ENCODE data around the gene IFFO2. TPM values are rescaled to one million over a fixed set of nuclear protein-coding genes. Genes with fewer than 3 reads are reported as not detected.

Gene IFFO2
- total and polyA plus RNA-seq, 2 of the 8 experiments (the other 6 are each of a cell fraction or from before 2014, with no cell fraction given) = 6.6 to 10.4 TPM

DNA sequence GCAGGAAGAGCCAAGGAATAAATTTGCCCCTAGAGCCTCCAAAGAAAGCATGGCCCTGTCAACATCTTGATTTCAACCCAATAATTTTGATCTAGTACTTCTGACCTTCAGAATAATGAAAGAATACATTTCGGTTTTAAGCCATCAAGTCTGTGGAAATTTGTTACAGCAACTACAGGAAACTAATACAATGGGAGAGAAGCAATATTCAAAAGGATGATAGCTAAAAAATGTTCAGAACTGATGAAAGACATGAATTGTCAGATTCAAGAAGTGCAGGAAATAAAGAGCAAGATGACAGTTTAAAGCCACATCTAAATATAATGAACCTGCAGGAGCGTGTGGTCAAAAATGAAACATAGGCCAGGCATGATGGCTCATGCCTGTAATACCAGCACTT is 24.8 kb upstream of the IFFO2 start:
- FAIRE-seq = no peak
- Histone ChIP-seq H3K4me2 (ENCODE audit: insufficient read depth in 1 of 2, low read depth in 2 of 2, low read length in 2 of 2) (no peak overlapping the region), H2BK5ac (ENCODE audit: low read depth, low read length) (no peak overlapping the region), H4K5ac (ENCODE audit: insufficient read length, low read depth, low read length) (no peak overlapping the region), H3K79me2 (ENCODE audit: control insufficient read depth in 1 of 2, insufficient read depth in 2 of 2, low read length in 2 of 2) (no peaks in the 10 kb centered on the region), H4K8ac (ENCODE audit: extremely low read depth, insufficient read depth, low read length) (no peak overlapping the region), H3K27ac (ENCODE audit: low read depth, low read length) (no peak overlapping the region), H2BK15ac (ENCODE audit: low read length) (no peak overlapping the region), H2AK5ac (ENCODE audit: low read depth, low read length) (no peak overlapping the region), H4K91ac (replicated peaks; ENCODE audit: insufficient read length, low read length) (no peak overlapping the region), H2BK20ac (ENCODE audit: low read length) (no peak overlapping the region), H3K79me1 (ENCODE audit: low read depth, low read length) (no peaks in the 10 kb centered on the region; the same call in 1 of the 2 replicates), H3K4ac (replicated peaks; ENCODE audit: insufficient read length, low read depth, low read length) (no peak overlapping the region), H2AFZ (ENCODE audit: low read length) (no peak overlapping the region), H2BK12ac (ENCODE audit: low read depth, low read length) (no peak overlapping the region), H3K56ac (replicated peaks; ENCODE audit: insufficient read length, low read depth, low read length) (no peak overlapping the region), H3K23ac (ENCODE audit: insufficient read length) (no peak overlapping the region), H3K9ac (replicated peaks in 1 of 4; ENCODE audit: extremely low read depth in 1 of 4, low read depth in 3 of 4, low read length in 3 of 4) (no peak overlapping the region), H3K14ac (ENCODE audit: insufficient read length) (no peak overlapping the region), H3K4me3 (ENCODE audit: extremely low read depth in 1 of 4, insufficient read depth in 2 of 4, low read depth in 3 of 4, low read length in 4 of 4) (no peak overlapping the region), H2BK120ac (replicated peaks; ENCODE audit: low read depth, low read length) (no peak overlapping the region), H3K18ac (ENCODE audit: extremely low read depth, low read length) (no peak overlapping the region), H3K27me3 (replicated peaks in 1 of 4; ENCODE audit: control insufficient read depth in 3 of 4, extremely low read depth in 1 of 4, insufficient read depth in 3 of 4, low read length in 3 of 4) (no peaks in the 10 kb centered on the region), H3K4me1 (replicated peaks in 1 of 4; ENCODE audit: control insufficient read depth in 3 of 4, insufficient read depth in 4 of 4, low read length in 3 of 4) (no peaks in the 10 kb centered on the region), H3K36me3 (ENCODE audit: control insufficient read depth in 2 of 4, insufficient read depth in 4 of 4, low read length in 3 of 4) (no peaks in the 10 kb centered on the region; a peak in 1 of 8 replicates), H3K9me3 (ENCODE audit: insufficient read depth in 2 of 2, low read depth in 1 of 2, low read length in 1 of 2) (no peaks in the 10 kb centered on the region; a peak in 1 of 4 replicates), H3K23me2 (ENCODE audit: low read depth, low read length) (no peaks in the 10 kb centered on the region), H4K20me1 (replicated peaks in 1 of 2; ENCODE audit: control insufficient read depth in 1 of 2, insufficient read depth in 2 of 2, low read length in 2 of 2) (no peaks in the 10 kb centered on the region)
- no peak for TF ChIP-seq RBBP5 (IDR thresholded peaks at IDR 0.05; ENCODE audit: borderline replicate concordance, low read depth, low read length)
- no peak for TF ChIP-seq SAP30 (IDR thresholded peaks at IDR 0.05; ENCODE audit: insufficient read depth, insufficient replicate concordance, low read length)
- TF ChIP-seq JUND (IDR thresholded peaks at IDR 0.05; ENCODE audit: low read length) = no peak
- TF ChIP-seq CHD2 (IDR thresholded peaks at IDR 0.05; ENCODE audit: low read length) = no peak
- TF ChIP-seq TCF12 (IDR thresholded peaks at IDR 0.05; ENCODE audit: low read depth, low read length) = no peak
- no peak for TF ChIP-seq EP300 (IDR thresholded peaks at IDR 0.05; ENCODE audit: borderline replicate concordance in 1 of 2, low read depth in 2 of 2, low read length in 2 of 2)
- TF ChIP-seq POLR2A (IDR thresholded peaks at IDR 0.05; ENCODE audit: control extremely low read depth in 1 of 2, low read depth in 2 of 2, low read length in 2 of 2) = no peak
- no peak for TF ChIP-seq ZNF274 (IDR thresholded peaks at IDR 0.05; ENCODE audit: borderline replicate concordance, extremely low read depth, low read length)
- no peak for TF ChIP-seq CBX5 (IDR thresholded peaks at IDR 0.05; ENCODE audit: low read depth, low read length)
- TF ChIP-seq, protein P1, sequence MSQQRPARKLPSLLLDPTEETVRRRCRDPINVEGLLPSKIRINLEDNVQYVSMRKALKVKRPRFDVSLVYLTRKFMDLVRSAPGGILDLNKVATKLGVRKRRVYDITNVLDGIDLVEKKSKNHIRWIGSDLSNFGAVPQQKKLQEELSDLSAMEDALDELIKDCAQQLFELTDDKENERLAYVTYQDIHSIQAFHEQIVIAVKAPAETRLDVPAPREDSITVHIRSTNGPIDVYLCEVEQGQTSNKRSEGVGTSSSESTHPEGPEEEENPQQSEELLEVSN (IDR thresholded peaks at IDR 0.05) = no peak
- no peak for TF ChIP-seq BACH1 (IDR thresholded peaks at IDR 0.05; ENCODE audit: low read length)
- TF ChIP-seq GTF2F1 (IDR thresholded peaks at IDR 0.05; ENCODE audit: borderline replicate concordance, low read depth, low read length) = no peak
- no peak for TF ChIP-seq RAD21 (IDR thresholded peaks at IDR 0.05 in 1 of 2, conservative IDR thresholded peaks at IDR 0.05 in 1 of 2; ENCODE audit: low read depth in 2 of 2, low read length in 2 of 2)
- 91% methylated on average over 2 of the region's 2 CpGs; no CpG with 5 or more reads in 1 of the 2 experiments for WGBS, 2 experiments (ENCODE audit: extremely low coverage in 1 of 2, insufficient coverage in 1 of 2, insufficient read length in 1 of 2, insufficient replicate concordance in 2 of 2, low coverage in 1 of 2, low lambda C conversion rate in 2 of 2, missing lambda C conversion rate in 1 of 2)
- DNase-seq (ENCODE audit: low read depth in 1 of 2, low spot score in 2 of 2) = no peak
- CTCF ChIA-PET (ENCODE audit: partially characterized antibody) = interaction anchor here (1.1 kb wide), 1 partner anchor 59 kb away, joined by 3 read pairs; no protein-coding TSS in a partner anchor
- POLR2A ChIA-PET (ENCODE audit: partially characterized antibody) = interaction anchor here (1.2 kb wide), 1 partner anchor 8 kb away, joined by 4 read pairs; no protein-coding TSS in a partner anchor
